ENCODE results near the gene NCKAP5.

Gene NCKAP5

DNA sequence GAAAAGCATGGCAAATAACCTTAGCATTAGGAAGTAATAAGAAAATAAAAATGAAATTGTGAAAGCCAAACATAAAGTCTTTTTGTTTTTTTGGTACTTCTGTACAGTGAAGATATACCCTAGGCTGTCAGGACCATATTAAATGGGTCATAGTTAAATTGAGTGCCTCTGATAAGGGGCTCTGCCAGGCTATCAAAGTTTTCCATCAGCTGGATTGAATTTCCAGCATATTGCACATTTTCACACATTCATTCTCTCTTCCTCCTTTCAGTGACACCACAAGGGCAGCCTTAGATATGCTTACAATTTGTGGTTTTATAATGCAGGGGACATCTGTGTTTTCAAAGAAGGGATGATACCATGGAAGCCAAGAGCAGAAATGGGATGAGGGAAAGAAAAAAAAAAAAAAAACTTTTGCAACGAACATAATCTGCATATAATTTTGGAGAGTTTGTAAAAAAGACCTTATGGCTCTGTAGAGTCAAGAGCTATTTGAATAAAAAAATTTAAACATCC, 789.0 kb downstream of the NCKAP5 start:
- Histone ChIP-seq H3K4me3 (replicated peaks; ENCODE audit: insufficient read depth, low read length) (no peak overlapping the region), H3K27me3 (ENCODE audit: insufficient read depth, poor library complexity, severe bottlenecking) (no peaks in the 10 kb centered on the region), H3K27ac (replicated peaks) (no peak overlapping the region)
- TF ChIP-seq, protein P1, sequence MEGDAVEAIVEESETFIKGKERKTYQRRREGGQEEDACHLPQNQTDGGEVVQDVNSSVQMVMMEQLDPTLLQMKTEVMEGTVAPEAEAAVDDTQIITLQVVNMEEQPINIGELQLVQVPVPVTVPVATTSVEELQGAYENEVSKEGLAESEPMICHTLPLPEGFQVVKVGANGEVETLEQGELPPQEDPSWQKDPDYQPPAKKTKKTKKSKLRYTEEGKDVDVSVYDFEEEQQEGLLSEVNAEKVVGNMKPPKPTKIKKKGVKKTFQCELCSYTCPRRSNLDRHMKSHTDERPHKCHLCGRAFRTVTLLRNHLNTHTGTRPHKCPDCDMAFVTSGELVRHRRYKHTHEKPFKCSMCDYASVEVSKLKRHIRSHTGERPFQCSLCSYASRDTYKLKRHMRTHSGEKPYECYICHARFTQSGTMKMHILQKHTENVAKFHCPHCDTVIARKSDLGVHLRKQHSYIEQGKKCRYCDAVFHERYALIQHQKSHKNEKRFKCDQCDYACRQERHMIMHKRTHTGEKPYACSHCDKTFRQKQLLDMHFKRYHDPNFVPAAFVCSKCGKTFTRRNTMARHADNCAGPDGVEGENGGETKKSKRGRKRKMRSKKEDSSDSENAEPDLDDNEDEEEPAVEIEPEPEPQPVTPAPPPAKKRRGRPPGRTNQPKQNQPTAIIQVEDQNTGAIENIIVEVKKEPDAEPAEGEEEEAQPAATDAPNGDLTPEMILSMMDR (IDR thresholded peaks at IDR 0.05; ENCODE audit: insufficient read depth, low read length) = no peak
- TF ChIP-seq, protein P2, sequence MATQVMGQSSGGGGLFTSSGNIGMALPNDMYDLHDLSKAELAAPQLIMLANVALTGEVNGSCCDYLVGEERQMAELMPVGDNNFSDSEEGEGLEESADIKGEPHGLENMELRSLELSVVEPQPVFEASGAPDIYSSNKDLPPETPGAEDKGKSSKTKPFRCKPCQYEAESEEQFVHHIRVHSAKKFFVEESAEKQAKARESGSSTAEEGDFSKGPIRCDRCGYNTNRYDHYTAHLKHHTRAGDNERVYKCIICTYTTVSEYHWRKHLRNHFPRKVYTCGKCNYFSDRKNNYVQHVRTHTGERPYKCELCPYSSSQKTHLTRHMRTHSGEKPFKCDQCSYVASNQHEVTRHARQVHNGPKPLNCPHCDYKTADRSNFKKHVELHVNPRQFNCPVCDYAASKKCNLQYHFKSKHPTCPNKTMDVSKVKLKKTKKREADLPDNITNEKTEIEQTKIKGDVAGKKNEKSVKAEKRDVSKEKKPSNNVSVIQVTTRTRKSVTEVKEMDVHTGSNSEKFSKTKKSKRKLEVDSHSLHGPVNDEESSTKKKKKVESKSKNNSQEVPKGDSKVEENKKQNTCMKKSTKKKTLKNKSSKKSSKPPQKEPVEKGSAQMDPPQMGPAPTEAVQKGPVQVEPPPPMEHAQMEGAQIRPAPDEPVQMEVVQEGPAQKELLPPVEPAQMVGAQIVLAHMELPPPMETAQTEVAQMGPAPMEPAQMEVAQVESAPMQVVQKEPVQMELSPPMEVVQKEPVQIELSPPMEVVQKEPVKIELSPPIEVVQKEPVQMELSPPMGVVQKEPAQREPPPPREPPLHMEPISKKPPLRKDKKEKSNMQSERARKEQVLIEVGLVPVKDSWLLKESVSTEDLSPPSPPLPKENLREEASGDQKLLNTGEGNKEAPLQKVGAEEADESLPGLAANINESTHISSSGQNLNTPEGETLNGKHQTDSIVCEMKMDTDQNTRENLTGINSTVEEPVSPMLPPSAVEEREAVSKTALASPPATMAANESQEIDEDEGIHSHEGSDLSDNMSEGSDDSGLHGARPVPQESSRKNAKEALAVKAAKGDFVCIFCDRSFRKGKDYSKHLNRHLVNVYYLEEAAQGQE (IDR thresholded peaks at IDR 0.05; ENCODE audit: insufficient replicate concordance, low read depth) = no peak
- TF ChIP-seq GABPA (IDR thresholded peaks at IDR 0.05; ENCODE audit: low read depth) (no peak), SPI1 (IDR thresholded peaks at IDR 0.05; ENCODE audit: borderline replicate concordance, low read depth) (no peak), POLR2AphosphoS5 (IDR thresholded peaks at IDR 0.05; ENCODE audit: low read depth) (no peak)
- DNase-seq (ENCODE audit: low read depth in 1 of 2, low spot score in 1 of 2) = no peak

DNA sequence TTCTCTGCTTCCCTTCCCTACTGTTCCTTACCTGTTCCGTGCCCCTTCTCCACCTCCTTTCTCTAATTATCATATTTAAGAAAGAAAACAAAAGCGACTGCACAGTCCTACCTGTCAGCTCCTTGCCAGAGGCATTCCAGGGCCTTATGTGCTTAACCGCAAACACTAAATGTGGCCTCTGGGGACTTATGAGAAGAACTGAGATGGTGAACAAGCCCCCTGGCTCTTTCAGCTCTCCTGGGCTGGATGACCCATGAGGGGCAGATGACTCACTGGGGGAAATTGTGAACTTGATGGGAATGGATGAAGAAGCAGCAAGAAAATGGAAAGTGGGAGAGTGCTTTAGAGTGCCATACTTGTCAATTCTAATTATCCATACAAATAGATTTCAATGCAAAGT, 792.0 kb downstream of the NCKAP5 start:
- DNase-seq (ENCODE audit: low read depth in 1 of 2, low spot score in 1 of 2) = no peak
- Histone ChIP-seq H3K27ac (replicated peaks) (no peak overlapping the region), H3K4me3 (replicated peaks; ENCODE audit: insufficient read depth, low read length) (no peak overlapping the region), H3K27me3 (ENCODE audit: insufficient read depth, poor library complexity, severe bottlenecking) (no peaks in the 10 kb centered on the region)
- TF ChIP-seq, protein P2 (IDR thresholded peaks at IDR 0.05; ENCODE audit: insufficient replicate concordance, low read depth) = no peak
- no peak for TF ChIP-seq GABPA (IDR thresholded peaks at IDR 0.05; ENCODE audit: low read depth)
- no peak for TF ChIP-seq SPI1 (IDR thresholded peaks at IDR 0.05; ENCODE audit: borderline replicate concordance, low read depth)
- TF ChIP-seq, protein P1 (IDR thresholded peaks at IDR 0.05; ENCODE audit: insufficient read depth, low read length) = no peak
- no peak for TF ChIP-seq POLR2AphosphoS5 (IDR thresholded peaks at IDR 0.05; ENCODE audit: low read depth)

DNA sequence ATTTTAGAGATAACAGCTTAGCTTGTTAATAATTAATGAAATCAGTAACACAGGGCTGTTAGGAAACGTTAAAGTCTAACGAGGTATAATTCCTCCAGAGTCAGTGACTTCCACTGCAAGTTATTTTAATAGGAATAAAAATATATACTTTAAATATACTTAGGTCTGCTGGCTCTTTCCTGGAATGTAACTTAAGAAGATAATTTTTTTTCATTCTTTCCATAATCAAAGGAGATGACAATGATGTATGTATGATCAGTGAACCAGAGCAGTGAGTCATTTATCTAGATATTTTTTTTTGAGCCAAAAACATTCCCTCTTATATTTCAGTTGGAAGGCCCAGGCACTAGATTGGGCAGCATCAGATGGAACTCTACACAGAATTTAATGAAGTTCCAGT, 794.1 kb downstream of the NCKAP5 start:
- no peaks in the 10 kb centered on the region for H3K27me3 ChIP-seq (ENCODE audit: insufficient read depth, poor library complexity, severe bottlenecking)
- no peak for DNase-seq (ENCODE audit: low read depth in 1 of 2, low spot score in 1 of 2)
- TF ChIP-seq, protein P1 (IDR thresholded peaks at IDR 0.05; ENCODE audit: insufficient read depth, low read length) = no peak
- TF ChIP-seq SPI1 (IDR thresholded peaks at IDR 0.05; ENCODE audit: borderline replicate concordance, low read depth) = no peak
- no peak for TF ChIP-seq POLR2AphosphoS5 (IDR thresholded peaks at IDR 0.05; ENCODE audit: low read depth)
- no peak for TF ChIP-seq GABPA (IDR thresholded peaks at IDR 0.05; ENCODE audit: low read depth)
- TF ChIP-seq, protein P2 (IDR thresholded peaks at IDR 0.05; ENCODE audit: insufficient replicate concordance, low read depth) = no peak
- H3K27ac ChIP-seq (replicated peaks) = no peak overlapping the region
- H3K4me3 ChIP-seq (replicated peaks; ENCODE audit: insufficient read depth, low read length) = no peak overlapping the region

All from HL-60 (cell line).